Panc1 (cell line): ENCODE results near the gene FTO. TPM values are rescaled to one million over a fixed set of nuclear protein-coding genes. Genes with fewer than 3 reads are reported as not detected.

Experiments
- ATAC-seq: fragments of 200-7000 bp; cut with Tn5 transposase; 2 replicates; pipeline ENCODE4 v1.9.1; 2020; ENCODE audit warnings: mild to moderate bottlenecking, moderate library complexity
- BruUV-seq: library from RNA; stranded (reverse); fragments of 400-500 nt; replicated peaks from 2 replicates; lab custom pipeline; 2021; lab: Mats Ljungman, UMichigan
- CTCF ChIA-PET: fragments of 300-600 bp; sonication (Branson Sonifier 250); formaldehyde crosslinking; loops from one replicate; lab custom pipeline; 2022; ENCODE audit warnings: antibody characterized with exemption; lab: Charles Lee
- POLR2A ChIA-PET: fragments of 300-600 bp; sonication (Branson Sonifier 250); formaldehyde crosslinking; loops from one replicate; lab custom pipeline; 2022; ENCODE audit warnings: antibody characterized with exemption; lab: Charles Lee
- DNase-seq: peaks from one replicate; pipeline ENCODE4 v3.0.0-alpha.2; 2010; ENCODE audit warnings: low read depth, low spot score
- H3K27ac ChIP-seq: 2 replicates; pipeline ENCODE4 v1.5.1; 2011; ENCODE audit warnings: mild to moderate bottlenecking, low read length, inconsistent platforms
- H3K27me3 ChIP-seq: fragments of 200-500 bp; sonication (Bioruptor generic); 2 replicates; pipeline ENCODE4 v1.6.0; 2014; ENCODE audit warnings: low read length, inconsistent platforms; ENCODE audit not compliant: control insufficient read depth, insufficient read depth
- H3K36me3 ChIP-seq: fragments of 200-500 bp; sonication (Bioruptor generic); 2 replicates; pipeline ENCODE4 v1.5.1; 2014; ENCODE audit warnings: inconsistent platforms, mild to moderate bottlenecking, low read length, moderate library complexity; ENCODE audit not compliant: control insufficient read depth, insufficient read depth
- H3K4me1 ChIP-seq: 2 replicates; pipeline ENCODE4 v1.5.1; 2011; ENCODE audit warnings: inconsistent platforms, mild to moderate bottlenecking, low read length, moderate library complexity; ENCODE audit not compliant: control insufficient read depth, insufficient read depth
- H3K4me3 ChIP-seq, 2 experiments: 2 replicates each; pipeline ENCODE4 v1.5.1; 2011 to 2012; ENCODE audit warnings: low read depth in 2 of 2, low read length in 2 of 2, mild to moderate bottlenecking in 2 of 2, inconsistent platforms in 1 of 2, moderate library complexity in 1 of 2
- H3K9me3 ChIP-seq: fragments of 200-500 bp; sonication (Bioruptor generic); 2 replicates; pipeline ENCODE4 v1.5.1; 2014; ENCODE audit warnings: low read depth, mild to moderate bottlenecking, inconsistent platforms, low read length, moderate library complexity; ENCODE audit not compliant: control insufficient read depth, insufficient read depth
- POLR2AphosphoS5 ChIP-seq: IDR thresholded peaks from 2 replicates; pipeline ENCODE4 v1.6.1; 2012; ENCODE audit warnings: mild to moderate bottlenecking, low read depth, low read length, moderate library complexity
- REST ChIP-seq, 2 experiments: IDR thresholded peaks; 2 replicates each; pipeline ENCODE4 v1.6.1; 2011 to 2012; ENCODE audit warnings: low read depth in 2 of 2, control low read depth in 1 of 2, low read length in 1 of 2, mild to moderate bottlenecking in 1 of 2, moderate library complexity in 1 of 2; ENCODE audit not compliant: insufficient read depth in 1 of 2
- SIN3A ChIP-seq: IDR thresholded peaks from 2 replicates; pipeline ENCODE4 v1.6.1; 2012; ENCODE audit warnings: low read depth, mild to moderate bottlenecking, low read length, moderate library complexity, borderline replicate concordance; ENCODE audit not compliant: insufficient read depth
- TCF7L2 ChIP-seq: IDR thresholded peaks from 2 replicates; pipeline ENCODE4 v1.6.1; 2011; ENCODE audit warnings: mild to moderate bottlenecking, low read depth, low read length, inconsistent platforms
- in situ Hi-C: cut with HindIII; loops from 2 replicates; pipeline ENCODE4 v1.10.0; 2016; ENCODE audit warnings: low sequenced_read_pairs, low pct_unique_long_range_greater_than_20kb
- intact Hi-C: fragments of 100-400 bp; cut with micrococcal nuclease; formaldehyde crosslinking; loops from one replicate; pipeline ENCODE4 v1.10.0; 2022; ENCODE audit not compliant: unreplicated experiment
- total RNA-seq: library from RNA; stranded (reverse); gene quantifications from one replicate; pipeline ENCODE4 v1.2.1, GENCODE V29; 2021; ENCODE audit not compliant: unreplicated experiment
- TF ChIP-seq, protein P1 (sequence below): fragments of 450-650 bp; IDR thresholded peaks from 2 replicates; pipeline ENCODE4 v1.5.1; 2017; ENCODE audit warnings: mild to moderate bottlenecking

FTO gene
- total RNA-seq, 1 experiment from 2014 or later = 38.2 TPM

DNA sequence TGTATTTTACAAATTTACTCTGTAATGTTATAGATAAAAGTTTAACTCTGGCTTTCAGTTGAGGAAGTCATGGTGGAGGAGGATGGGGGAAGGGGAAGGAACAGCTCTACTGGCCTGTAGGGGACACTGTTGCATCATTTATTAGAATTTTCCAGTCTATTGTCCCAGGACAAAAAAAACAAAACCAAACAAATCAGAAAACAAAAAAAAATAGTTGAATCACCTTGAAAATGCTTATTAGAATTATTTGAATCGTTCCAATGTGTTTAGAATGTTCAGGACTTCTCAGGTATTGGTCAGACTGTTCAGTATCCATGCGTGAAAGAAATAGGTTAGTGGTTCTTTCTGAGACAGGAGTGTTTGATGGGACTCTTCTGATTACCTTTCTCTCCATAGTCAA lies 242.0 kb downstream of the FTO start:
- Histone ChIP-seq H3K9me3 (no peaks in the 10 kb centered on the region), H3K36me3 (no peaks in the 10 kb centered on the region), H3K27ac (no peak overlapping the region), H3K27me3 (no peaks in the 10 kb centered on the region), H3K4me1 (no peaks in the 10 kb centered on the region), H3K4me3 (no peak overlapping the region)
- intact Hi-C loops (loop anchor here (10.0 kb wide), 1 partner anchor 329 kb away; no protein-coding TSS in a partner anchor), in situ Hi-C loops (no loop called here)
- no TSS peak for BruUV-seq
- TF ChIP-seq REST (IDR thresholded peaks at IDR 0.05; ENCODE audit: insufficient read depth in 1 of 2, low read depth in 2 of 2, low read length in 1 of 2) = no peak
- no peak for TF ChIP-seq POLR2AphosphoS5
- no peak for TF ChIP-seq SIN3A
- TF ChIP-seq TCF7L2 = no peak
- TF ChIP-seq, protein P1, sequence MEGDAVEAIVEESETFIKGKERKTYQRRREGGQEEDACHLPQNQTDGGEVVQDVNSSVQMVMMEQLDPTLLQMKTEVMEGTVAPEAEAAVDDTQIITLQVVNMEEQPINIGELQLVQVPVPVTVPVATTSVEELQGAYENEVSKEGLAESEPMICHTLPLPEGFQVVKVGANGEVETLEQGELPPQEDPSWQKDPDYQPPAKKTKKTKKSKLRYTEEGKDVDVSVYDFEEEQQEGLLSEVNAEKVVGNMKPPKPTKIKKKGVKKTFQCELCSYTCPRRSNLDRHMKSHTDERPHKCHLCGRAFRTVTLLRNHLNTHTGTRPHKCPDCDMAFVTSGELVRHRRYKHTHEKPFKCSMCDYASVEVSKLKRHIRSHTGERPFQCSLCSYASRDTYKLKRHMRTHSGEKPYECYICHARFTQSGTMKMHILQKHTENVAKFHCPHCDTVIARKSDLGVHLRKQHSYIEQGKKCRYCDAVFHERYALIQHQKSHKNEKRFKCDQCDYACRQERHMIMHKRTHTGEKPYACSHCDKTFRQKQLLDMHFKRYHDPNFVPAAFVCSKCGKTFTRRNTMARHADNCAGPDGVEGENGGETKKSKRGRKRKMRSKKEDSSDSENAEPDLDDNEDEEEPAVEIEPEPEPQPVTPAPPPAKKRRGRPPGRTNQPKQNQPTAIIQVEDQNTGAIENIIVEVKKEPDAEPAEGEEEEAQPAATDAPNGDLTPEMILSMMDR = peak; percentile 65; the same call in 1 of the 2 replicates
- ATAC-seq (no peak), DNase-seq (peak; percentile 5)
- ChIA-PET POLR2A (no interaction called here), CTCF (interaction anchor here (0.7 kb wide), 1 partner anchor 1011 kb away, joined by 15 read pairs; no protein-coding TSS in a partner anchor)

- no peaks in the 10 kb centered on the region for H3K9me3 ChIP-seq
- H3K27ac ChIP-seq = no peak overlapping the region
- CTCF ChIA-PET = no interaction called here
- in situ Hi-C loops (no loop called here), intact Hi-C loops (loop anchor here (10.0 kb wide), 1 partner anchor 328 kb away; no protein-coding TSS in a partner anchor)
- H3K4me1 ChIP-seq = no peaks in the 10 kb centered on the region
- no peaks in the 10 kb centered on the region for H3K27me3 ChIP-seq
- no peak for TF ChIP-seq SIN3A
- no peak for TF ChIP-seq REST (IDR thresholded peaks at IDR 0.05; ENCODE audit: insufficient read depth in 1 of 2, low read depth in 2 of 2, low read length in 1 of 2)
- TF ChIP-seq POLR2AphosphoS5 = no peak
- TF ChIP-seq, protein P1 = no peak
- TF ChIP-seq TCF7L2 = no peak
- BruUV-seq = no TSS peak
- no peak for DNase-seq
- no peak for ATAC-seq
- no peaks in the 10 kb centered on the region for H3K36me3 ChIP-seq
- H3K4me3 ChIP-seq = no peak overlapping the region
- POLR2A ChIA-PET = no interaction called here
Observed at GRCh38 chr16:53946746-53947386, 242.9 kb downstream of the FTO start.
